Endothelial cell of umbilical vein (primary cell): Measurements from ENCODE around the gene CTSG.

Experiments used
- CTCF ChIP-seq, 2 donors: IDR thresholded peaks; 1 replicate in 1 of 2; 2 replicates in 1 of 2; pipeline ENCODE4 v1.5.1; 2011; ENCODE audit warnings: low read length in 2 of 2, mild to moderate bottlenecking in 2 of 2, moderate library complexity in 2 of 2, control low read depth in 1 of 2, inconsistent platforms in 1 of 2, low read depth in 1 of 2; ENCODE audit not compliant: insufficient read depth in 1 of 2; ENCODE audit errors: extremely low read depth in 1 of 2
- POLR2A ChIP-seq: IDR thresholded peaks from 2 replicates; pipeline ENCODE4 v1.6.1; 2012; ENCODE audit warnings: low read depth, mild to moderate bottlenecking, control low read depth, low read length

GRCh38 chr14:24578558-24578957, 2.5 kb upstream of the CTSG start:
- TF ChIP-seq CTCF (IDR thresholded peaks at IDR 0.05; ENCODE audit: extremely low read depth in 1 of 2, insufficient read depth in 1 of 2, low read depth in 1 of 2, low read length in 2 of 2) (no peak), POLR2A (no peak)
